Endothelial cell (in vitro differentiated cells): ENCODE measurements around the gene KCNMA1. TPM values are rescaled to one million over a fixed set of nuclear protein-coding genes. Genes with fewer than 3 reads are reported as not detected.

ENCODE experiments used
- DNase-seq: peaks from one replicate; pipeline ENCODE4 v3.0.0; 2021; ENCODE audit warnings: low spot score
- H3K27ac Mint-ChIP-seq: one replicate; pipeline ENCODE4 v1.8.0; 2021; ENCODE audit warnings: mixed read lengths, inconsistent platforms; ENCODE audit not compliant: unreplicated experiment
- H3K27me3 Mint-ChIP-seq: one replicate; pipeline ENCODE4 v1.8.0; 2021; ENCODE audit warnings: mild to moderate bottlenecking, moderate library complexity, mixed read lengths, inconsistent platforms; ENCODE audit not compliant: unreplicated experiment
- H3K36me3 Mint-ChIP-seq: one replicate; pipeline ENCODE4 v1.8.0; 2021; ENCODE audit warnings: mild to moderate bottlenecking, low read depth, mixed read lengths, inconsistent platforms; ENCODE audit not compliant: unreplicated experiment
- H3K4me1 Mint-ChIP-seq: one replicate; pipeline ENCODE4 v1.8.0; 2021; ENCODE audit warnings: mild to moderate bottlenecking, mixed read lengths, inconsistent platforms; ENCODE audit not compliant: unreplicated experiment
- H3K4me3 Mint-ChIP-seq: one replicate; pipeline ENCODE4 v1.8.0; 2021; ENCODE audit warnings: mild to moderate bottlenecking, mixed read lengths, inconsistent platforms; ENCODE audit not compliant: unreplicated experiment
- H3K9me3 Mint-ChIP-seq: one replicate; pipeline ENCODE4 v1.8.0; 2021; ENCODE audit warnings: mixed read lengths, inconsistent platforms; ENCODE audit not compliant: unreplicated experiment
- CTCF ChIP-seq: fragments of 200-600 bp; sonication (generic); IDR thresholded peaks from one replicate; pipeline ENCODE4 v1.5.0; 2021; ENCODE audit warnings: antibody characterized with exemption; ENCODE audit not compliant: unreplicated experiment
- total RNA-seq: library from RNA; stranded (reverse); fragmentation: NEBNext Ultra II Directional; extraction: Animal tissue kit (Norgen Biotek cat#: 25700); gene quantifications from one replicate; pipeline ENCODE4 v1.2.1, GENCODE V29; 2021; ENCODE audit not compliant: unreplicated experiment

The KCNMA1 gene
- total RNA-seq, 1 donor from 2014 or later: 5.1 TPM

DNA sequence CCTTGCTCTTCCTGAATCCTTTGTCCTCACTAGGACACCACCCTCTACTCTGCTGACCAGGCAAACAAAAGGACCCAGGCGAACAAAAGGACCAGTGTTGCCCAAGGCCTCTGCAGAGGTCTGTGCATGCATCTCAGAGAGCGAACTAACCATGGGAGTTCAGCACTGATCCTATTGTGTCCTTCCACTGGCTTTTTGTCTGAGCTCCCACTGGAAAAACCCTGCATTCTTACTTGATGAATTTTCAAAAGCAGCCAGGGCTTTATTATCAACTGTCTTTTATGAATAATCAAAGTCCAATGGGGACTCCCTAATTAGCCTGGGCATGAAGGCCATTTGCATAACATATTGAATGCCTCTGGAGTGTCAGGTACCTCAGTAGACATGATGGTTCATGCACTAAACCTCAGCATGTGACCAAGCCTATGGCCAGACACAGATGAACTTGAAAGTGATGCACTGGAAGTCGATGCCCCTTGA lies 140.6 kb downstream of the KCNMA1 start:
- Mint-ChIP-seq H3K9me3 (no peaks in the 10 kb centered on the region), H3K36me3 (no peaks in the 10 kb centered on the region), H3K27ac (no peak overlapping the region), H3K27me3 (peaks cover 2% of the 10 kb centered on the region), H3K4me3 (no peak overlapping the region), H3K4me1 (peaks cover 4% of the 10 kb centered on the region)
- TF ChIP-seq CTCF: no peak
- DNase-seq: no peak

GRCh38 chr10:77494756-77495541 lies 142.7 kb downstream of the KCNMA1 start:
- H3K4me1 Mint-ChIP-seq: peaks cover 4% of the 10 kb centered on the region
- H3K9me3 Mint-ChIP-seq: no peaks in the 10 kb centered on the region
- H3K36me3 Mint-ChIP-seq: no peaks in the 10 kb centered on the region
- no peak overlapping the region for H3K27ac Mint-ChIP-seq
- no peak for DNase-seq
- peaks cover 3% of the 10 kb centered on the region for H3K27me3 Mint-ChIP-seq
- no peak overlapping the region for H3K4me3 Mint-ChIP-seq
- TF ChIP-seq CTCF: no peak

GRCh38 chr10:77494327-77494726 lies 143.3 kb downstream of the KCNMA1 start:
- Mint-ChIP-seq H3K4me1 (peaks cover 4% of the 10 kb centered on the region), H3K9me3 (no peaks in the 10 kb centered on the region), H3K27me3 (peaks cover 3% of the 10 kb centered on the region), H3K36me3 (no peaks in the 10 kb centered on the region), H3K4me3 (no peak overlapping the region), H3K27ac (no peak overlapping the region)
- peak; percentile 45 for DNase-seq
- TF ChIP-seq CTCF: peak; percentile 22

DNA sequence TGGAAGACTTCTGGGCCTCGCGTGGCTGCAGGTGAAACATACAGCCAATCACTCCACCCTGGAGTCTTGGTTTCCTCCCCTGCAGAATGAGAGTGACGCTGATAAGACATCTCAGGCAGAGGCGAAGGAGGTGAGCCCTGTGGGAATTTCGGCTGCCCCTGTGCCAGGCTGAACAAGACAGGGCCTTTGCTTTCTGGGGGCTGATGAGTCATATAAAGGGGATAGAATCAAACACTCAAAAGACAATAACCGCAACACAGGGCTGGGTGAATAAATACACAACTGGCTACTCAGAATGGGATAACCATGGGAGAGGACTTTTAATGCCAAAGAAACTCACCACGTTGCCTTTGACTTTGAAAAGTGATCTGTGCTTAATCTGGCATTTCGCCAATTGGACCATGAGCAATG lies 143.8 kb downstream of the KCNMA1 start:
- no peaks in the 10 kb centered on the region for H3K9me3 Mint-ChIP-seq
- no peak overlapping the region for H3K4me3 Mint-ChIP-seq
- no peak for DNase-seq
- H3K27ac Mint-ChIP-seq: no peak overlapping the region
- H3K4me1 Mint-ChIP-seq: peaks cover 4% of the 10 kb centered on the region
- H3K27me3 Mint-ChIP-seq: peaks cover 3% of the 10 kb centered on the region
- no peaks in the 10 kb centered on the region for H3K36me3 Mint-ChIP-seq
- no peak for TF ChIP-seq CTCF

DNA sequence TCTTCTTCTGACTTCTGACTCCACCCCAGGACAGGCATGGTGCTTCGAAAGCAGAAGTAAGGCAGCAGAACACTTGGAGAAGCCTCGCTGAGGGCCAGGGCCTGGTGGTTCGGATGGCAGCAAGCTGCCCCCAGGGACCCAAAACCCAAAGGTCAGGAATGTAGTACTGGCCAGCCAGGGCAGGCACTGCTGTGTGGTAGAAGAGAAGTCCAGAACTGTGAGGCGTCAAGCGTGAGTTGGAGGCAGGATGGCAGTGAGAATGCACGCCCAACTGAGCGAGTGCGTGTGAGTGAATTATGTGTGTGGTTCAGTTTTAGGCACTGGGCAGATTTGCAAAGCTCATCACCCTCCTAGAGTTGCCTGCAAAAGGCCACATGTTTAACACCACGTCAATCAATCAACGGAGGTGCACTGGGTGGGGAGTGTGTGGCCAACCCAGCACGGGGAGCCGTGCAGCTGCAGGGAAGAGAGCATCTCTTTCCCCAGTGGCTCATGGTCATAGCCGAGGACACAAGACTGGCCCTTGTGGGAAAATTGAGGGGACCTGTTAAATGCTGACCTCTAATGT lies 144.3 kb downstream of the KCNMA1 start:
- H3K27ac Mint-ChIP-seq: no peak overlapping the region
- H3K9me3 Mint-ChIP-seq: no peaks in the 10 kb centered on the region
- H3K36me3 Mint-ChIP-seq: no peaks in the 10 kb centered on the region
- no peak overlapping the region for H3K4me3 Mint-ChIP-seq
- TF ChIP-seq CTCF: no peak
- H3K4me1 Mint-ChIP-seq: peaks cover 4% of the 10 kb centered on the region
- no peak for DNase-seq
- peaks cover 3% of the 10 kb centered on the region for H3K27me3 Mint-ChIP-seq
